Tibial nerve (tissue), 4 donors: ENCODE results near the gene COL19A1. TPM values are rescaled to one million over a fixed set of nuclear protein-coding genes. Genes with fewer than 3 reads are reported as not detected.

Experiments
- DNase-seq, 2 donors: peaks; one replicate each; pipeline ENCODE4 v3.0.0-alpha.2; 2019; ENCODE audit warnings: low spot score in 2 of 2
- H3K27ac ChIP-seq, 4 donors: fragments of 200-600 bp; sonication (generic) in 3 of 4; one replicate each; pipeline ENCODE4 v1.5.1; 2017 to 2019; ENCODE audit warnings: mild to moderate bottlenecking in 1 of 4
- H3K27me3 ChIP-seq, 2 donors: fragments of 200-600 bp; sonication (generic) in 1 of 2; one replicate each; pipeline versions ENCODE4 v1.5.1 to v1.6.0; 2017 to 2019
- H3K36me3 ChIP-seq, 3 donors: fragments of 200-600 bp; sonication (generic); one replicate each; pipeline ENCODE4 v1.5.1; 2018 to 2019
- H3K4me1 ChIP-seq, 4 donors: fragments of 200-600 bp; sonication (generic) in 3 of 4; one replicate each; pipeline ENCODE4 v1.5.1; 2017 to 2019
- H3K4me3 ChIP-seq, 4 donors: fragments of 200-600 bp; sonication (generic) in 3 of 4; one replicate each; pipeline ENCODE4 v1.5.1; 2017 to 2019; ENCODE audit warnings: mild to moderate bottlenecking in 1 of 4, moderate library complexity in 1 of 4
- H3K9me3 ChIP-seq, 4 donors: fragments of 200-600 bp; sonication (generic) in 3 of 4; one replicate each; pipeline ENCODE4 v1.5.1; 2017 to 2019
- EP300 ChIP-seq, 2 donors: sonication (generic); formaldehyde crosslinking; IDR thresholded peaks; one replicate each; pipeline ENCODE4 v1.6.1; 2017; ENCODE audit warnings: antibody characterized with exemption in 2 of 2, mild to moderate bottlenecking in 1 of 2
- POLR2A ChIP-seq, 2 donors: fragments of 450-650 bp; IDR thresholded peaks; one replicate each; pipeline ENCODE4 v1.6.1; 2017; ENCODE audit warnings: antibody characterized with exemption in 2 of 2, mild to moderate bottlenecking in 2 of 2, moderate library complexity in 2 of 2
- WGBS, 2 donors: methylation state at CpG; one replicate each; pipeline ENCODE4 v1.1.5; 2018; 5-methylcytosine and 5-hydroxymethylcytosine counted together
- total RNA-seq, 4 donors: library from RNA; depleted of rRNA; stranded (reverse); fragments of >200 nt; gene quantifications; one replicate each; pipeline ENCODE4 v1.1.0, GENCODE V29; 2016
- TF ChIP-seq, protein P1 (sequence below), 5 experiments: fragments of 200-600 bp in 3 of 5; fragments of 450-650 bp in 2 of 5; sonication (generic) in 3 of 5; IDR thresholded peaks; one replicate each; pipeline ENCODE4 v1.5.1; 2016 to 2019; ENCODE audit warnings: antibody characterized with exemption in 5 of 5, mild to moderate bottlenecking in 3 of 5, moderate library complexity in 2 of 5

COL19A1 gene
- total RNA-seq, 4 donors from 2014 or later: under 0.01 to 0.42 TPM; not detected in 2

DNA sequence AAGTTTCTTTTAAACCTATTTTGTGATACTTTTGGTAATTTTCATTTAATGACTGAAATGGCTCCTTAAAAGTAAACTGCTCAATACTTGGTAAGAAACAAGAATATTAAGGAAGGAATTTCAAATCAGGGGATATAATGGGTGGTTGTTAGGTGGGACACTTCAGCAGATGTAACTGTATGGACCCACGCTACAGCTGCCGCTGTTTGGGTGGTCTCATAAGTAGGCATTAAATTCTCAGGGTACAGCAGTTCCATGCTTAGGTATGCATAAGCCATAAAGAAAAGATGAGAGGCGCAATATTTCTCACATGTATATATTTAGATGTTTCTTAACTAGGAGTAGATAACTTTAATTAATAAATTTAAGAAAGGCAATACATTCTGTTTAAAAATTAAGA is 35.0 kb downstream of the COL19A1 start:
- Histone ChIP-seq H3K36me3 (no peaks in the 10 kb centered on the region), H3K9me3 (no peaks in the 10 kb centered on the region), H3K27ac (no peak overlapping the region), H3K4me3 (no peak overlapping the region), H3K27me3 (no peaks in the 10 kb centered on the region), H3K4me1 (no peaks in the 10 kb centered on the region)
- 90 to 93% methylated on average over 3 of the region's 3 CpGs for WGBS, 2 donors
- no peak for DNase-seq
- TF ChIP-seq EP300 (IDR thresholded peaks at IDR 0.05) (no peak), POLR2A (IDR thresholded peaks at IDR 0.05) (no peak)
- TF ChIP-seq, protein P1, sequence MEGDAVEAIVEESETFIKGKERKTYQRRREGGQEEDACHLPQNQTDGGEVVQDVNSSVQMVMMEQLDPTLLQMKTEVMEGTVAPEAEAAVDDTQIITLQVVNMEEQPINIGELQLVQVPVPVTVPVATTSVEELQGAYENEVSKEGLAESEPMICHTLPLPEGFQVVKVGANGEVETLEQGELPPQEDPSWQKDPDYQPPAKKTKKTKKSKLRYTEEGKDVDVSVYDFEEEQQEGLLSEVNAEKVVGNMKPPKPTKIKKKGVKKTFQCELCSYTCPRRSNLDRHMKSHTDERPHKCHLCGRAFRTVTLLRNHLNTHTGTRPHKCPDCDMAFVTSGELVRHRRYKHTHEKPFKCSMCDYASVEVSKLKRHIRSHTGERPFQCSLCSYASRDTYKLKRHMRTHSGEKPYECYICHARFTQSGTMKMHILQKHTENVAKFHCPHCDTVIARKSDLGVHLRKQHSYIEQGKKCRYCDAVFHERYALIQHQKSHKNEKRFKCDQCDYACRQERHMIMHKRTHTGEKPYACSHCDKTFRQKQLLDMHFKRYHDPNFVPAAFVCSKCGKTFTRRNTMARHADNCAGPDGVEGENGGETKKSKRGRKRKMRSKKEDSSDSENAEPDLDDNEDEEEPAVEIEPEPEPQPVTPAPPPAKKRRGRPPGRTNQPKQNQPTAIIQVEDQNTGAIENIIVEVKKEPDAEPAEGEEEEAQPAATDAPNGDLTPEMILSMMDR (IDR thresholded peaks at IDR 0.05): no peak

DNA sequence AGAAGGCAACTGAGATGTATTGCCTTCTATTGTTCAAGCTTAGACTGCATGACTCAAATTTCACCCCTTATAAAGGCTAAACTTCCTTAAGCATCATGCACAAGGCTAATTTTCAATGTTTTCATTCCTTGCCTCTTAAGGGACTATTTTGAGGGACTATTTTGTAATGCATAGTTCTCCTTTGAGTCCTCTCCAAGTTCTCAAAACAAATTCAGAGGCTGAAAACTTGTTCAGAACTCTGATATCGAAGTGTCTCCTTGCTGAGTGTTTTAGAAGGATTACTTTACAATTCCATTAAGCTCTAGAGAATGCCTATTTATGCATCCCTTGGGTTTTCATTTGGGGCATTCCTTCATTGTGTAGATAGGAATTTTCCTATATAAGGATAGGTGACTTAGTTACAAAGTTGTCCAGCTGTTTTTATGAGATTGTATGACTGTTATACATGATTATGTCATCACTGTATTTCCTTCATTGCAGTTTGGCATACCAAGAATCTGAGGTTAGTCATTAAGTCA is 41.7 kb downstream of the COL19A1 start:
- H3K27ac ChIP-seq: no peak overlapping the region
- 51 to 68% methylated on average over 1 of the region's 1 CpG for WGBS, 2 donors
- H3K4me3 ChIP-seq: no peak overlapping the region
- no peak for DNase-seq
- H3K9me3 ChIP-seq: no peaks in the 10 kb centered on the region
- H3K36me3 ChIP-seq: no peaks in the 10 kb centered on the region
- no peaks in the 10 kb centered on the region for H3K27me3 ChIP-seq
- TF ChIP-seq POLR2A (IDR thresholded peaks at IDR 0.05) (no peak), EP300 (IDR thresholded peaks at IDR 0.05) (no peak)
- TF ChIP-seq, protein P1 (IDR thresholded peaks at IDR 0.05): no peak
- no peaks in the 10 kb centered on the region for H3K4me1 ChIP-seq

DNA sequence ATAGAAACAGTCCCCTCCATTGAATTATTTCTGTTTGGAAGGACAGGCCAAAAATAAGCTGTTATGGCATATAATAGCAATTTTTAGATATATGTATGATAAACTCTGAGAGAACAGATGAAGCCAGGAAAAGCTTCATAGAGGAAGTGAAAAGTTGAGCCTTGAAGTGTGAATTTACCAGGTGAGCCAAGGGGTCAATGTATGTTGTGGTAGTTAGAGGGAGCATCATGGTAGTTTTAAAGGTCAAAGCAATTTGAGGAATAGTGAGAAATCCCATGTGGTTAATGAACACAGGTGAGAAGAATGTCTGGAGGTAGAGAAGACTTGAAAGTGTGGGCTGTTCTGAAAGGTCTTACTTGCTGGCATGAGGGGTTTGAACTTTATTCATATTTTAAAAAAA is 47.0 kb downstream of the COL19A1 start:
- no peaks in the 10 kb centered on the region for H3K36me3 ChIP-seq
- no peaks in the 10 kb centered on the region for H3K27me3 ChIP-seq
- no peak for TF ChIP-seq EP300 (IDR thresholded peaks at IDR 0.05)
- no peak for TF ChIP-seq POLR2A (IDR thresholded peaks at IDR 0.05)
- H3K9me3 ChIP-seq: no peaks in the 10 kb centered on the region
- H3K27ac ChIP-seq: no peak overlapping the region
- no peak for DNase-seq
- H3K4me1 ChIP-seq: no peaks in the 10 kb centered on the region
- H3K4me3 ChIP-seq: no peak overlapping the region

DNA sequence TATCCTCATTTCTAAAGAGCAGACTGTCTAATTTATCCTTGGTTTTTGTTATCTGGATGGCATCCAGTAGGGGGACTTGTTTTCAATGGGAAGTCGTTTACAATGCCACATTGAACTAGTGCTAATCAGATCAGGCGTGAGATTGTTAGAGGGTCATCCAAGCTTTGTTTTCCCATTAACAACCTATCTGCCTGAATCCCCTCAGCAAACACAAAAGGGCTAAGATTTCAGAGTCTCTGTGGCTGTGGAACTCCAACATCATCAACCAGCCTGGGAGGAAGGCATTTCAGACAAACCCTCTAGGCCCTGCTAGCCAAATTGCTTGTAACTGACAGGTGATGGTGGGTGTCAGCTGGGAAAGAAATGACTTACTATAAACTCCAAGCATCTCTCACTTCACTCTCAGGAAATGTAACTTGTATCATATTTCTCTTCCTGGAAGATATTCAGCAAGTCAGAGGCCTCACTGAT is 47.7 kb downstream of the COL19A1 start:
- Histone ChIP-seq H3K4me3 (no peak overlapping the region), H3K9me3 (no peaks in the 10 kb centered on the region), H3K27me3 (no peaks in the 10 kb centered on the region), H3K27ac (no peak overlapping the region), H3K4me1 (no peaks in the 10 kb centered on the region), H3K36me3 (no peaks in the 10 kb centered on the region)
- TF ChIP-seq, protein P1 (IDR thresholded peaks at IDR 0.05): no peak
- TF ChIP-seq EP300 (IDR thresholded peaks at IDR 0.05) (no peak), POLR2A (IDR thresholded peaks at IDR 0.05) (no peak)
- WGBS, 2 donors: 38 to 40% methylated on average over 2 of the region's 2 CpGs
- DNase-seq: no peak

DNA sequence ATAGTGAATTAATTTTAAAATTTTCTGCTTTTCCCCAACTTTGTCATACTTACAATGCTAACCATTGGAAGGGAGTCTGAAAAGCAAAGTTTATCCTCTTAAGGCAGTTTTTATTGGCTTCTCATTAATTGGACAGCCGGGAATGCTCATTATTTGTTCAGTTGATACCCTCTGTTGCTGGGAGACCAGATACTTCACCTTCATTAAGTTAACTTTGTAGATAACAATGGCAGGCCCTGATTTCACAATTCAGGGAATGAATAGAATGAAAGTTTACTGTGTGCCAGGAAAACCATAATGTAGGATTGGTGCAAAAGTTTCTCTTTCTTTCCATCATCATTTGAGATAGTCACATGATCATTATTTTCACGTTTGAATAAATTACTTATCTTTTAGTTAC is 49.0 kb downstream of the COL19A1 start:
- Histone ChIP-seq H3K4me1 (no peaks in the 10 kb centered on the region), H3K9me3 (no peaks in the 10 kb centered on the region), H3K4me3 (no peak overlapping the region), H3K36me3 (no peaks in the 10 kb centered on the region), H3K27ac (no peak overlapping the region), H3K27me3 (no peaks in the 10 kb centered on the region)
- TF ChIP-seq, protein P1 (IDR thresholded peaks at IDR 0.05): no peak
- TF ChIP-seq EP300 (IDR thresholded peaks at IDR 0.05) (no peak), POLR2A (IDR thresholded peaks at IDR 0.05) (no peak)
- WGBS, 2 donors: 76 to 77% methylated on average over 2 of the region's 2 CpGs
- DNase-seq: no peak

DNA sequence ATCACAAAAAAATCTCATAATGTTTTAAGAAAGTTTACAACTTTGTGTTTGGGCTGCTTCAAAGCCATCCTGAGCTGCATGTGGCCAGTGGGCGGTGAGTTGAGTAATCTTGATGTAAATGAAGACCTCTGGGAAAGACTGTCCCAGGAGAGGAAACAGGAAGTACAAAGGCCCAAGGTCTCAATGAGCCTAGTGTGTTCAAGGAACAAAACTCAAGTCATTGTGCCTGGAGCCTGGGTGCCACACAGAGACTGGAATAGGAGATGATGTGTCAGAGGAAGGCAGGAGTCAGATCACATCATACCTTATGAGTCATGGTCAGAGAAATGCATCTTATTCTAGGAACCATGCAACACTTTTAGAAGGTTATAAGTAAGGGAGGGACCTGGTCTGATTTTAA is 51.5 kb downstream of the COL19A1 start:
- TF ChIP-seq EP300 (IDR thresholded peaks at IDR 0.05) (no peak), POLR2A (IDR thresholded peaks at IDR 0.05) (no peak)
- TF ChIP-seq, protein P1 (IDR thresholded peaks at IDR 0.05): no peak
- no peaks in the 10 kb centered on the region for H3K36me3 ChIP-seq
- H3K9me3 ChIP-seq: peaks cover 0 to 2% (median 0%) of the 10 kb centered on the region in 4 donors
- no peaks in the 10 kb centered on the region for H3K4me1 ChIP-seq
- no peak for DNase-seq
- 77 to 91% methylated on average over 1 of the region's 1 CpG for WGBS, 2 donors
- H3K27me3 ChIP-seq: no peaks in the 10 kb centered on the region
- no peak overlapping the region for H3K4me3 ChIP-seq
- H3K27ac ChIP-seq: no peak overlapping the region
